GM23338 (cell line): ENCODE data around the gene SLC7A14. TPM values are rescaled to one million over a fixed set of nuclear protein-coding genes. Genes with fewer than 3 reads are reported as not detected.

Experiments used
- ATAC-seq: fragments of 200-7000 bp; cut with Tn5 transposase; 3 replicates; pipeline ENCODE4 v1.9.1; 2020
- DNase-seq: peaks from one replicate; pipeline ENCODE4 v3.0.0-alpha.2; 2015; ENCODE audit warnings: low spot score
- H2AFZ ChIP-seq: fragments of 200-600 bp; sonication (generic); 2 replicates; pipeline ENCODE4 v1.8.0; 2016; ENCODE audit warnings: antibody characterized with exemption, mild to moderate bottlenecking, moderate library complexity
- H3F3A ChIP-seq: fragments of 200-600 bp; sonication (generic); replicated peaks from 2 replicates; pipeline ENCODE4 v1.8.0; 2017; ENCODE audit warnings: antibody characterized with exemption, mixed run types, low read depth
- H3K27ac ChIP-seq: fragments of 200-600 bp; sonication (generic); 2 replicates; pipeline ENCODE4 v1.6.1; 2016; ENCODE audit warnings: low read depth
- H3K27me3 ChIP-seq: fragments of 200-600 bp; sonication (generic); 2 replicates; pipeline ENCODE4 v1.8.0; 2016; ENCODE audit warnings: mild to moderate bottlenecking, mixed run types, moderate library complexity; ENCODE audit not compliant: insufficient read depth
- H3K36me3 ChIP-seq: fragments of 200-600 bp; sonication (generic); 2 replicates; pipeline ENCODE4 v1.8.0; 2016; ENCODE audit warnings: mild to moderate bottlenecking; ENCODE audit not compliant: insufficient read depth
- H3K4me1 ChIP-seq: fragments of 200-600 bp; sonication (generic); 2 replicates; pipeline ENCODE4 v1.8.0; 2016; ENCODE audit warnings: mild to moderate bottlenecking, moderate library complexity; ENCODE audit not compliant: insufficient read depth
- H3K4me2 ChIP-seq: fragments of 200-600 bp; sonication (generic); 2 replicates; pipeline ENCODE4 v1.7.1; 2017; ENCODE audit warnings: mixed run types
- H3K4me3 ChIP-seq: fragments of 200-600 bp; sonication (generic); 2 replicates; pipeline ENCODE4 v1.6.1; 2016; ENCODE audit warnings: mixed run types
- H3K79me2 ChIP-seq: fragments of 200-600 bp; sonication (generic); replicated peaks from 2 replicates; pipeline ENCODE4 v1.8.0; 2017; ENCODE audit warnings: mild to moderate bottlenecking; ENCODE audit not compliant: insufficient read depth
- H3K9me2 ChIP-seq: fragments of 200-600 bp; sonication (generic); 2 replicates; pipeline ENCODE4 v1.8.0; 2017; ENCODE audit not compliant: insufficient read depth
- H4K20me1 ChIP-seq: fragments of 200-600 bp; sonication (generic); replicated peaks from 2 replicates; pipeline ENCODE4 v1.8.0; 2017; ENCODE audit warnings: mild to moderate bottlenecking; ENCODE audit not compliant: insufficient read depth
- H3K27ac Mint-ChIP-seq: 2 replicates; pipeline ENCODE4 v1.8.0; 2020; ENCODE audit warnings: inconsistent platforms, mild to moderate bottlenecking, moderate library complexity, mixed read lengths
- H3K27me3 Mint-ChIP-seq: 3 replicates; pipeline ENCODE4 v1.8.0; 2022; ENCODE audit warnings: low read depth, mild to moderate bottlenecking, moderate library complexity, mixed read lengths, inconsistent platforms; ENCODE audit not compliant: insufficient read depth, poor library complexity
- H3K36me3 Mint-ChIP-seq: 3 replicates; pipeline ENCODE4 v1.8.0; 2021; ENCODE audit warnings: low read depth, mild to moderate bottlenecking, inconsistent platforms, moderate library complexity, mixed read lengths
- H3K4me1 Mint-ChIP-seq: 3 replicates; pipeline ENCODE4 v1.8.0; 2020; ENCODE audit warnings: mild to moderate bottlenecking, inconsistent platforms, mixed read lengths
- H3K4me3 Mint-ChIP-seq: 3 replicates; pipeline ENCODE4 v1.8.0; 2021; ENCODE audit warnings: moderate library complexity, mild to moderate bottlenecking, inconsistent platforms, mixed read lengths
- H3K9me3 Mint-ChIP-seq: 3 replicates; pipeline ENCODE4 v1.8.0; 2020; ENCODE audit warnings: moderate library complexity, mild to moderate bottlenecking, inconsistent platforms, mixed read lengths
- CREB1 ChIP-seq: fragments of 250-450 bp; sonication (Bioruptor Pico); IDR thresholded peaks from 2 replicates; pipeline ENCODE4 v1.5.0; 2020; ENCODE audit warnings: low read depth, mild to moderate bottlenecking, moderate library complexity
- EZH2 ChIP-seq: fragments of 200-600 bp; sonication (generic); IDR thresholded peaks from one replicate; pipeline ENCODE4 v1.8.0; 2017; ENCODE audit warnings: antibody characterized with exemption, mild to moderate bottlenecking, low read depth; ENCODE audit not compliant: unreplicated experiment
- ZNF114 ChIP-seq: fragments of 250-450 bp; sonication (Bioruptor Pico); IDR thresholded peaks from 2 replicates; pipeline ENCODE4 v1.5.0; 2020; ENCODE audit warnings: mild to moderate bottlenecking, moderate library complexity
- polyA plus RNA-seq: library from polyadenylated mRNA; unstranded; fragments of >200 nt; fragmentation: Nextera tagmentation; extraction: Ambion mirVana; gene quantifications from 2 replicates; pipeline ENCODE4 v1.2.1, GENCODE V29; 2016
- total RNA-seq: library from RNA; depleted of rRNA; stranded (reverse); fragments of >200 nt; shearing (Covaris generic); gene quantifications from 2 replicates; pipeline ENCODE4 v1.2.3, GENCODE V29; 2014
- TF ChIP-seq, protein P1 (sequence below): fragments of 250-450 bp; sonication (Bioruptor Pico); IDR thresholded peaks from 2 replicates; pipeline ENCODE4 v1.5.0; 2020; ENCODE audit warnings: mild to moderate bottlenecking, moderate library complexity
- TF ChIP-seq, protein P2 (sequence below): IDR thresholded peaks from one replicate; pipeline ENCODE4 v1.6.1; 2018; ENCODE audit warnings: antibody characterized with exemption; ENCODE audit not compliant: unreplicated experiment
- TF ChIP-seq, protein P3 (sequence below), 2 experiments: fragments of 200-600 bp in 1 of 2; sonication (generic) in 1 of 2; conservative IDR thresholded peaks; 2 replicates each; pipeline versions ENCODE4 v1.5.1 to v1.6.1; 2016 to 2017; ENCODE audit warnings: antibody characterized with exemption in 2 of 2, low read depth in 2 of 2, mild to moderate bottlenecking in 2 of 2, moderate library complexity in 1 of 2

Gene SLC7A14
- total and polyA plus RNA-seq, 2 experiments from 2014 or later, result 0.49 to 0.82 TPM

DNA sequence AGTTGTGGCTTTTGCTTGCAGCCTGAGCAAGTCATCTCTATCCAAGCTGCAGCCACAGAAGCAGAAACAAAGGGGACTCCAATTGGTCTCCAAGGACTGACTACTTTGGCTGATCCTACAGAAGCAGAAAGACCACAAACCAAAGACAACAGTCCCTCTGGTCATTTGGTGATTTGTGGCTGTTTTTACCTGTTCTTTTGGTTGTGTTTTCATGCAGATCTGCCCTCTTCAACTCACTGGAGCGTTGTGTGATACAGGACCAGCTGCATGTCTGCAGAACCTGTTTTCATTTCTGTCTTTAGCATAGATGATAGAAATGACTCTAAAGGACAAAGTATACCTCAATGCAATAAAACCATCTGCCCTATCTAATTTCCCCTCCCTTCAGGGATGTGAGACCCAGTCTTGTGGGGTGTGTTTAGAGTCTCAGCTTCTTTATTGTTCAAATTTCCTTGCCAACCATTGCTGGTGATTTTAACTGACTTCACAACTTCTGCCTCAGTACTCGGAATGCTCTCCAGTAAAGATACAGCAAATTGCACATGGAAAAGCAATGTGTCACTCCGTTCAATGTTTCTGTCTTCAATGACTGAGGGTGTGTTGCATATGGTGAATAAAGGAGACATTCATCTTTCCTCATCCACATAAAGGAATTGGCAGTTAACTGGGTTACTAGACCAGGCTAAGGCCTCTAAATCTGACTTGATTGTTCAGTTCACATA lies 48.9 kb upstream of the SLC7A14 start:
- Mint-ChIP-seq H3K4me1 (peaks cover 9% of the 10 kb centered on the region), H3K36me3 (no peaks in the 10 kb centered on the region), H3K9me3 (no peaks in the 10 kb centered on the region), H3K4me3 (no peak overlapping the region), H3K27me3 (peaks cover 2% of the 10 kb centered on the region), H3K27ac (no peak overlapping the region)
- Histone ChIP-seq H3K4me1 (peaks cover 3% of the 10 kb centered on the region; the same call in 1 of the 2 replicates), H2AFZ (peak overlapping the region; percentile 69; the same call in 1 of the 2 replicates), H3K4me2 (no peak overlapping the region), H3K4me3 (no peak overlapping the region), H3K36me3 (no peaks in the 10 kb centered on the region), H3K27ac (no peak overlapping the region), H3K27me3 (no peaks in the 10 kb centered on the region), H3K9me2 (no peaks in the 10 kb centered on the region; the same call in 1 of the 2 replicates), H3F3A (no peaks in the 10 kb centered on the region), H4K20me1 (no peaks in the 10 kb centered on the region), H3K79me2 (no peaks in the 10 kb centered on the region)
- no peak for DNase-seq
- TF ChIP-seq ZNF114 (CRISPR knock-in tag), result no peak
- TF ChIP-seq, protein P1, sequence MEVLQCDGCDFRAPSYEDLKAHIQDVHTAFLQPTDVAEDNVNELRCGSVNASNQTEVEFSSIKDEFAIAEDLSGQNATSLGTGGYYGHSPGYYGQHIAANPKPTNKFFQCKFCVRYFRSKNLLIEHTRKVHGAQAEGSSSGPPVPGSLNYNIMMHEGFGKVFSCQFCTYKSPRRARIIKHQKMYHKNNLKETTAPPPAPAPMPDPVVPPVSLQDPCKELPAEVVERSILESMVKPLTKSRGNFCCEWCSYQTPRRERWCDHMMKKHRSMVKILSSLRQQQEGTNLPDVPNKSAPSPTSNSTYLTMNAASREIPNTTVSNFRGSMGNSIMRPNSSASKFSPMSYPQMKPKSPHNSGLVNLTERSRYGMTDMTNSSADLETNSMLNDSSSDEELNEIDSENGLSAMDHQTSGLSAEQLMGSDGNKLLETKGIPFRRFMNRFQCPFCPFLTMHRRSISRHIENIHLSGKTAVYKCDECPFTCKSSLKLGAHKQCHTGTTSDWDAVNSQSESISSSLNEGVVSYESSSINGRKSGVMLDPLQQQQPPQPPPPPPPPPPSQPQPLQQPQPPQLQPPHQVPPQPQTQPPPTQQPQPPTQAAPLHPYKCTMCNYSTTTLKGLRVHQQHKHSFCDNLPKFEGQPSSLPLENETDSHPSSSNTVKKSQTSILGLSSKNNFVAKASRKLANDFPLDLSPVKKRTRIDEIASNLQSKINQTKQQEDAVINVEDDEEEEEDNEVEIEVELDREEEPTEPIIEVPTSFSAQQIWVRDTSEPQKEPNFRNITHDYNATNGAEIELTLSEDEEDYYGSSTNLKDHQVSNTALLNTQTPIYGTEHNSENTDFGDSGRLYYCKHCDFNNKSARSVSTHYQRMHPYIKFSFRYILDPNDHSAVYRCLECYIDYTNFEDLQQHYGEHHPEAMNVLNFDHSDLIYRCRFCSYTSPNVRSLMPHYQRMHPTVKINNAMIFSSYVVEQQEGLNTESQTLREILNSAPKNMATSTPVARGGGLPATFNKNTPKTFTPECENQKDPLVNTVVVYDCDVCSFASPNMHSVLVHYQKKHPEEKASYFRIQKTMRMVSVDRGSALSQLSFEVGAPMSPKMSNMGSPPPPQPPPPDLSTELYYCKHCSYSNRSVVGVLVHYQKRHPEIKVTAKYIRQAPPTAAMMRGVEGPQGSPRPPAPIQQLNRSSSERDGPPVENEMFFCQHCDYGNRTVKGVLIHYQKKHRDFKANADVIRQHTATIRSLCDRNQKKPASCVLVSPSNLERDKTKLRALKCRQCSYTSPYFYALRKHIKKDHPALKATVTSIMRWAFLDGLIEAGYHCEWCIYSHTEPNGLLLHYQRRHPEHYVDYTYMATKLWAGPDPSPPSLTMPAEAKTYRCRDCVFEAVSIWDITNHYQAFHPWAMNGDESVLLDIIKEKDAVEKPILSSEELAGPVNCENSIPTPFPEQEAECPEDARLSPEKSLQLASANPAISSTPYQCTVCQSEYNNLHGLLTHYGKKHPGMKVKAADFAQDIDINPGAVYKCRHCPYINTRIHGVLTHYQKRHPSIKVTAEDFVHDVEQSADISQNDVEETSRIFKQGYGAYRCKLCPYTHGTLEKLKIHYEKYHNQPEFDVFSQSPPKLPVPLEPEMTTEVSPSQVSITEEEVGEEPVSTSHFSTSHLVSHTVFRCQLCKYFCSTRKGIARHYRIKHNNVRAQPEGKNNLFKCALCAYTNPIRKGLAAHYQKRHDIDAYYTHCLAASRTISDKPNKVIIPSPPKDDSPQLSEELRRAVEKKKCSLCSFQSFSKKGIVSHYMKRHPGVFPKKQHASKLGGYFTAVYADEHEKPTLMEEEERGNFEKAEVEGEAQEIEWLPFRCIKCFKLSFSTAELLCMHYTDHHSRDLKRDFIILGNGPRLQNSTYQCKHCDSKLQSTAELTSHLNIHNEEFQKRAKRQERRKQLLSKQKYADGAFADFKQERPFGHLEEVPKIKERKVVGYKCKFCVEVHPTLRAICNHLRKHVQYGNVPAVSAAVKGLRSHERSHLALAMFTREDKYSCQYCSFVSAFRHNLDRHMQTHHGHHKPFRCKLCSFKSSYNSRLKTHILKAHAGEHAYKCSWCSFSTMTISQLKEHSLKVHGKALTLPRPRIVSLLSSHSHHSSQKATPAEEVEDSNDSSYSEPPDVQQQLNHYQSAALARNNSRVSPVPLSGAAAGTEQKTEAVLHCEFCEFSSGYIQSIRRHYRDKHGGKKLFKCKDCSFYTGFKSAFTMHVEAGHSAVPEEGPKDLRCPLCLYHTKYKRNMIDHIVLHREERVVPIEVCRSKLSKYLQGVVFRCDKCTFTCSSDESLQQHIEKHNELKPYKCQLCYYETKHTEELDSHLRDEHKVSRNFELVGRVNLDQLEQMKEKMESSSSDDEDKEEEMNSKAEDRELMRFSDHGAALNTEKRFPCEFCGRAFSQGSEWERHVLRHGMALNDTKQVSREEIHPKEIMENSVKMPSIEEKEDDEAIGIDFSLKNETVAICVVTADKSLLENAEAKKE (CRISPR knock-in tag), result no peak
- TF ChIP-seq EZH2, result no peak
- TF ChIP-seq, protein P2, sequence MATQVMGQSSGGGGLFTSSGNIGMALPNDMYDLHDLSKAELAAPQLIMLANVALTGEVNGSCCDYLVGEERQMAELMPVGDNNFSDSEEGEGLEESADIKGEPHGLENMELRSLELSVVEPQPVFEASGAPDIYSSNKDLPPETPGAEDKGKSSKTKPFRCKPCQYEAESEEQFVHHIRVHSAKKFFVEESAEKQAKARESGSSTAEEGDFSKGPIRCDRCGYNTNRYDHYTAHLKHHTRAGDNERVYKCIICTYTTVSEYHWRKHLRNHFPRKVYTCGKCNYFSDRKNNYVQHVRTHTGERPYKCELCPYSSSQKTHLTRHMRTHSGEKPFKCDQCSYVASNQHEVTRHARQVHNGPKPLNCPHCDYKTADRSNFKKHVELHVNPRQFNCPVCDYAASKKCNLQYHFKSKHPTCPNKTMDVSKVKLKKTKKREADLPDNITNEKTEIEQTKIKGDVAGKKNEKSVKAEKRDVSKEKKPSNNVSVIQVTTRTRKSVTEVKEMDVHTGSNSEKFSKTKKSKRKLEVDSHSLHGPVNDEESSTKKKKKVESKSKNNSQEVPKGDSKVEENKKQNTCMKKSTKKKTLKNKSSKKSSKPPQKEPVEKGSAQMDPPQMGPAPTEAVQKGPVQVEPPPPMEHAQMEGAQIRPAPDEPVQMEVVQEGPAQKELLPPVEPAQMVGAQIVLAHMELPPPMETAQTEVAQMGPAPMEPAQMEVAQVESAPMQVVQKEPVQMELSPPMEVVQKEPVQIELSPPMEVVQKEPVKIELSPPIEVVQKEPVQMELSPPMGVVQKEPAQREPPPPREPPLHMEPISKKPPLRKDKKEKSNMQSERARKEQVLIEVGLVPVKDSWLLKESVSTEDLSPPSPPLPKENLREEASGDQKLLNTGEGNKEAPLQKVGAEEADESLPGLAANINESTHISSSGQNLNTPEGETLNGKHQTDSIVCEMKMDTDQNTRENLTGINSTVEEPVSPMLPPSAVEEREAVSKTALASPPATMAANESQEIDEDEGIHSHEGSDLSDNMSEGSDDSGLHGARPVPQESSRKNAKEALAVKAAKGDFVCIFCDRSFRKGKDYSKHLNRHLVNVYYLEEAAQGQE, result no peak
- TF ChIP-seq, protein P3, sequence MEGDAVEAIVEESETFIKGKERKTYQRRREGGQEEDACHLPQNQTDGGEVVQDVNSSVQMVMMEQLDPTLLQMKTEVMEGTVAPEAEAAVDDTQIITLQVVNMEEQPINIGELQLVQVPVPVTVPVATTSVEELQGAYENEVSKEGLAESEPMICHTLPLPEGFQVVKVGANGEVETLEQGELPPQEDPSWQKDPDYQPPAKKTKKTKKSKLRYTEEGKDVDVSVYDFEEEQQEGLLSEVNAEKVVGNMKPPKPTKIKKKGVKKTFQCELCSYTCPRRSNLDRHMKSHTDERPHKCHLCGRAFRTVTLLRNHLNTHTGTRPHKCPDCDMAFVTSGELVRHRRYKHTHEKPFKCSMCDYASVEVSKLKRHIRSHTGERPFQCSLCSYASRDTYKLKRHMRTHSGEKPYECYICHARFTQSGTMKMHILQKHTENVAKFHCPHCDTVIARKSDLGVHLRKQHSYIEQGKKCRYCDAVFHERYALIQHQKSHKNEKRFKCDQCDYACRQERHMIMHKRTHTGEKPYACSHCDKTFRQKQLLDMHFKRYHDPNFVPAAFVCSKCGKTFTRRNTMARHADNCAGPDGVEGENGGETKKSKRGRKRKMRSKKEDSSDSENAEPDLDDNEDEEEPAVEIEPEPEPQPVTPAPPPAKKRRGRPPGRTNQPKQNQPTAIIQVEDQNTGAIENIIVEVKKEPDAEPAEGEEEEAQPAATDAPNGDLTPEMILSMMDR (conservative IDR thresholded peaks at IDR 0.05; ENCODE audit: low read depth in 2 of 2), result no peak
- no peak for TF ChIP-seq CREB1 (CRISPR knock-in tag)
- no peak for ATAC-seq
